WTC11 (cell line): ENCODE measurements around the gene CPTP.

Source experiments
- FOXP1 ChIP-seq: sonication (generic); formaldehyde crosslinking; IDR thresholded peaks from 2 replicates; pipeline ENCODE4 v1.8.0; 2022; ENCODE audit warnings: missing genetic modification reagents, mild to moderate bottlenecking, moderate library complexity, borderline replicate concordance
- MYBL2 ChIP-seq: sonication (generic); formaldehyde crosslinking; IDR thresholded peaks from 2 replicates; pipeline ENCODE4 v1.8.1; 2023; ENCODE audit warnings: mild to moderate bottlenecking, moderate library complexity, missing genetic modification reagents
- SMAD4 ChIP-seq: sonication (generic); formaldehyde crosslinking; IDR thresholded peaks from 2 replicates; pipeline ENCODE4 v1.8.0; 2022; ENCODE audit warnings: mild to moderate bottlenecking, missing genetic modification reagents
- TF ChIP-seq, protein P1 (sequence below): sonication (generic); formaldehyde crosslinking; IDR thresholded peaks from 2 replicates; pipeline ENCODE4 v1.8.0; 2022; ENCODE audit warnings: mild to moderate bottlenecking, missing genetic modification reagents
- TF ChIP-seq, protein P2 (sequence below): sonication (generic); formaldehyde crosslinking; IDR thresholded peaks from 2 replicates; pipeline ENCODE4 v1.8.0; 2022; ENCODE audit warnings: mild to moderate bottlenecking, missing genetic modification reagents
- TF ChIP-seq, protein P3 (sequence below): sonication (generic); formaldehyde crosslinking; IDR thresholded peaks from 2 replicates; pipeline ENCODE4 v1.8.1; 2022; ENCODE audit warnings: low read depth, missing genetic modification reagents, borderline replicate concordance

DNA sequence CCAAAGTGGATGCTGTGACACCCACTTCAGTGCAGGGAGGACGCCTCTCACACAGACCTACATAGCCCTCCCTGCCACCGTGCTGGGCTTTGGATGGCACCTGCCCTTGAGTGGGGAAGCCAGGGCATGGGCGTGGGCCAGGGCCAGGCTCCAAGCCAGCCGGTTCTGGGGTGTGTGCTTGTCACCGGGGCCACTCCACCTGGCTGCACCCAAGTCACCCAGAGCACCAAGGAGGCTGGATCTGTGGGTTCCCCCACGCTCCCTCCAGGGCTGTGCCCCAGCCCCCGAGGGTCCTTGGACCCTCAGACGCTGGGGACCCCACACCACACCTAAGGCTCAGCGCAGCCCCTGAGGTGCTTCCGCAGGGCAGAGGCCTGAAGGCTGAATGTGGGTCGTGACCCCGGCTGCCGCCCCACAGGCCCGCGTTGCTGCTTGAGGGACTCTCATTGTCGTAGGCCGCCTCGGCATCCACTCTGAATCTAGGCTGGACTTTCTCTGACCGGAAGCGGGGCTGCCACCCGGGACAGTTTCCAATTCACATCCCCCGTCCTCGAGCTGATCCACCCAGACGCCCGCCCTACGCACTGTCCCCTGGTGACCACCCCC, 32.3 kb downstream of the CPTP start:
- TF ChIP-seq, protein P1, sequence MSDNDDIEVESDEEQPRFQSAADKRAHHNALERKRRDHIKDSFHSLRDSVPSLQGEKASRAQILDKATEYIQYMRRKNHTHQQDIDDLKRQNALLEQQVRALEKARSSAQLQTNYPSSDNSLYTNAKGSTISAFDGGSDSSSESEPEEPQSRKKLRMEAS, result no peak
- TF ChIP-seq, protein P2, sequence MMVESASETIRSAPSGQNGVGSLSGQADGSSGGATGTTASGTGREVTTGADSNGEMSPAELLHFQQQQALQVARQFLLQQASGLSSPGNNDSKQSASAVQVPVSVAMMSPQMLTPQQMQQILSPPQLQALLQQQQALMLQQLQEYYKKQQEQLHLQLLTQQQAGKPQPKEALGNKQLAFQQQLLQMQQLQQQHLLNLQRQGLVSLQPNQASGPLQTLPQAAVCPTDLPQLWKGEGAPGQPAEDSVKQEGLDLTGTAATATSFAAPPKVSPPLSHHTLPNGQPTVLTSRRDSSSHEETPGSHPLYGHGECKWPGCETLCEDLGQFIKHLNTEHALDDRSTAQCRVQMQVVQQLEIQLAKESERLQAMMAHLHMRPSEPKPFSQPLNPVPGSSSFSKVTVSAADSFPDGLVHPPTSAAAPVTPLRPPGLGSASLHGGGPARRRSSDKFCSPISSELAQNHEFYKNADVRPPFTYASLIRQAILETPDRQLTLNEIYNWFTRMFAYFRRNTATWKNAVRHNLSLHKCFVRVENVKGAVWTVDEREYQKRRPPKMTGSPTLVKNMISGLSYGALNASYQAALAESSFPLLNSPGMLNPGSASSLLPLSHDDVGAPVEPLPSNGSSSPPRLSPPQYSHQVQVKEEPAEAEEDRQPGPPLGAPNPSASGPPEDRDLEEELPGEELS (CRISPR knock-in tag), result no peak
- TF ChIP-seq MYBL2 (CRISPR knock-in tag), result no peak
- TF ChIP-seq SMAD4 (CRISPR knock-in tag), result no peak
- no peak for TF ChIP-seq FOXP1 (CRISPR knock-in tag)
- TF ChIP-seq, protein P3, sequence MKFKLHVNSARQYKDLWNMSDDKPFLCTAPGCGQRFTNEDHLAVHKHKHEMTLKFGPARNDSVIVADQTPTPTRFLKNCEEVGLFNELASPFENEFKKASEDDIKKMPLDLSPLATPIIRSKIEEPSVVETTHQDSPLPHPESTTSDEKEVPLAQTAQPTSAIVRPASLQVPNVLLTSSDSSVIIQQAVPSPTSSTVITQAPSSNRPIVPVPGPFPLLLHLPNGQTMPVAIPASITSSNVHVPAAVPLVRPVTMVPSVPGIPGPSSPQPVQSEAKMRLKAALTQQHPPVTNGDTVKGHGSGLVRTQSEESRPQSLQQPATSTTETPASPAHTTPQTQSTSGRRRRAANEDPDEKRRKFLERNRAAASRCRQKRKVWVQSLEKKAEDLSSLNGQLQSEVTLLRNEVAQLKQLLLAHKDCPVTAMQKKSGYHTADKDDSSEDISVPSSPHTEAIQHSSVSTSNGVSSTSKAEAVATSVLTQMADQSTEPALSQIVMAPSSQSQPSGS, result no peak
